OCI-LY3 (cell line): Measurements from ENCODE around the gene TRIP10.

ENCODE experiments used
- EZH2phosphoT487 ChIP-seq: fragments of 200-600 bp; shearing (Covaris generic); IDR thresholded peaks from 2 replicates; pipeline ENCODE4 v1.6.1; 2018; ENCODE audit warnings: antibody characterized with exemption, mixed run types, low read depth
- TF ChIP-seq, protein P1 (sequence below): fragments of 200-600, 300-600 bp; sonication (generic); IDR thresholded peaks from 2 replicates; pipeline ENCODE4 v1.5.1; 2014; ENCODE audit warnings: antibody characterized with exemption, low read length, low read depth

DNA sequence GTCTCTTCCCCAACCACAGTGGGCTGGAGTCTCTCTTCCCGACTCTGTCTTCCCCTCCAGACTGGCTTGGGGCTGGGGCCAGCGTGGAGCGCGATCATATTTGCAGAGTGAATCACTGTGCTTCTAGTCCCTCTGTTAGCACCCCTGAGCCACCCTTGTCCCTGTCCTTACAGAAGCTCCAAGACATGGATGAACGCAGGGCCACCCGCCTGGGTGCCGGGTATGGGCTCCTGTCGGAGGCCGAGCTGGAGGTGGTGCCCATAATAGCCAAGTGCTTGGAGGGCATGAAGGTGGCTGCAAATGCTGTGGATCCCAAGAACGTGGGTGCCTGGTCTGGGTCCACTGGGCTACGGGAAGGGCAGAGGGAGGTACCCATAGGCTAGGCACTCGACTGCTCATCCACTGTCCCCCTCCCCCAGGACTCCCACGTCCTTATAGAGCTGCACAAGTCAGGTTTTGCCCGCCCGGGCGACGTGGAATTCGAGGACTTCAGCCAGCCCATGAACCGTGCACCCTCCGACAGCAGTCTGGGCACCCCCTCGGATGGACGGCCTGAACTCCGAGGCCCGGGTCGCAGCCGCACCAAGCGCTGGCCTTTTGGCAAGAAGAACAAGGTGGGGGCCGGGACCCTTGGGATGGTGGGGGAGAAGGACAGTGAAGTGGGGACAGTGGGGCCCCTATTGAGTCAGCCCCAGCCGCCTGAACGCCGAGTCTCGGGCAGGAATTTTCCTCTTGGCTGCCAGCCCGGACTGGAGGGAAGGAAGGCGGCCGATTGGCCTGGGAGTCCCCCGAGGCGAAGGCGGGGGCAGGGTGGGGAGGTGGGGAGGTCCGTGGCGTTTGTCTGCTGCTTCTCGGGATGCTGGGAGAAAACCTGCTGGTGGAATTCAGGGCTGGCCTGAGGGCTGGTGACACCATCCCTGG, 5.2 kb downstream of the TRIP10 start:
- TF ChIP-seq, protein P1, sequence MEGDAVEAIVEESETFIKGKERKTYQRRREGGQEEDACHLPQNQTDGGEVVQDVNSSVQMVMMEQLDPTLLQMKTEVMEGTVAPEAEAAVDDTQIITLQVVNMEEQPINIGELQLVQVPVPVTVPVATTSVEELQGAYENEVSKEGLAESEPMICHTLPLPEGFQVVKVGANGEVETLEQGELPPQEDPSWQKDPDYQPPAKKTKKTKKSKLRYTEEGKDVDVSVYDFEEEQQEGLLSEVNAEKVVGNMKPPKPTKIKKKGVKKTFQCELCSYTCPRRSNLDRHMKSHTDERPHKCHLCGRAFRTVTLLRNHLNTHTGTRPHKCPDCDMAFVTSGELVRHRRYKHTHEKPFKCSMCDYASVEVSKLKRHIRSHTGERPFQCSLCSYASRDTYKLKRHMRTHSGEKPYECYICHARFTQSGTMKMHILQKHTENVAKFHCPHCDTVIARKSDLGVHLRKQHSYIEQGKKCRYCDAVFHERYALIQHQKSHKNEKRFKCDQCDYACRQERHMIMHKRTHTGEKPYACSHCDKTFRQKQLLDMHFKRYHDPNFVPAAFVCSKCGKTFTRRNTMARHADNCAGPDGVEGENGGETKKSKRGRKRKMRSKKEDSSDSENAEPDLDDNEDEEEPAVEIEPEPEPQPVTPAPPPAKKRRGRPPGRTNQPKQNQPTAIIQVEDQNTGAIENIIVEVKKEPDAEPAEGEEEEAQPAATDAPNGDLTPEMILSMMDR: no peak
- no peak for TF ChIP-seq EZH2phosphoT487
